ENCODE measurements around the gene LEKR1.
A peak's percentile ranks its signal among the peaks of the same experiment; 100 is the strongest.
"Not testable (repeated sequence)": the region's sequence is repeated elsewhere in the genome, so short reads cannot be mapped to it uniquely, and the experiment has no call there.

The LEKR1 gene

GRCh38 chr3:156795890-156796481 lies 30.2 kb upstream of the LEKR1 start:
- no peak for TF ChIP-seq POLR2A (IDR thresholded peaks at IDR 0.05; ENCODE audit: low read length)
- TF ChIP-seq GATA1 (IDR thresholded peaks at IDR 0.05; ENCODE audit: low read depth, low read length), result no peak
- DNase-seq, result no peak

- no peak for DNase-seq
- TF ChIP-seq POLR2A (IDR thresholded peaks at IDR 0.05; ENCODE audit: low read length) (no peak), GATA1 (IDR thresholded peaks at IDR 0.05; ENCODE audit: low read depth, low read length) (no peak)
Measured at GRCh38 chr3:156797368-156797767, 28.8 kb upstream of the LEKR1 start.

- not testable (repeated sequence) for DNase-seq
Measured at GRCh38 chr3:156800287-156800686, 25.9 kb upstream of the LEKR1 start.

- TF ChIP-seq POLR2A (IDR thresholded peaks at IDR 0.05; ENCODE audit: low read length) (no peak), GATA1 (IDR thresholded peaks at IDR 0.05; ENCODE audit: low read depth, low read length) (no peak)
- DNase-seq, result no peak
Measured at GRCh38 chr3:156801746-156802145, 24.4 kb upstream of the LEKR1 start.

- DNase-seq, result no peak
- TF ChIP-seq POLR2A (IDR thresholded peaks at IDR 0.05; ENCODE audit: low read length), result no peak
- no peak for TF ChIP-seq GATA1 (IDR thresholded peaks at IDR 0.05; ENCODE audit: low read depth, low read length)
Measured at GRCh38 chr3:156802821-156803606, 23.1 kb upstream of the LEKR1 start.

GRCh38 chr3:156803952-156804741 lies 22.0 kb upstream of the LEKR1 start:
- DNase-seq, result peak in 1 of 2 experiments; percentile 34
- TF ChIP-seq GATA1 (IDR thresholded peaks at IDR 0.05; ENCODE audit: low read depth, low read length) (no peak), POLR2A (IDR thresholded peaks at IDR 0.05; ENCODE audit: low read length) (no peak)

GRCh38 chr3:156806698-156807097 lies 19.5 kb upstream of the LEKR1 start:
- no peak for DNase-seq

GRCh38 chr3:156808025-156808424 lies 18.1 kb upstream of the LEKR1 start:
- DNase-seq, result no peak
- TF ChIP-seq GATA1 (IDR thresholded peaks at IDR 0.05; ENCODE audit: low read depth, low read length) (no peak), POLR2A (IDR thresholded peaks at IDR 0.05; ENCODE audit: low read length) (no peak)

More at GRCh38 chr3:156806698-156807097, 19.5 kb upstream of the LEKR1 start:
- TF ChIP-seq POLR2A (IDR thresholded peaks at IDR 0.05; ENCODE audit: low read length), result no peak
- no peak for TF ChIP-seq GATA1 (IDR thresholded peaks at IDR 0.05; ENCODE audit: low read depth, low read length)

- TF ChIP-seq POLR2A (IDR thresholded peaks at IDR 0.05; ENCODE audit: low read length) (no peak), GATA1 (IDR thresholded peaks at IDR 0.05; ENCODE audit: low read depth, low read length) (no peak)
- DNase-seq, result no peak
Measured at GRCh38 chr3:156811089-156811862, 14.9 kb upstream of the LEKR1 start.

- DNase-seq, result peak; percentile 28 to 48
- no peak for TF ChIP-seq GATA1 (IDR thresholded peaks at IDR 0.05; ENCODE audit: low read depth, low read length)
- no peak for TF ChIP-seq POLR2A (IDR thresholded peaks at IDR 0.05; ENCODE audit: low read length)
Measured at GRCh38 chr3:156812521-156813335, 13.4 kb upstream of the LEKR1 start.

GRCh38 chr3:156814295-156814694 lies 11.9 kb upstream of the LEKR1 start:
- TF ChIP-seq POLR2A (IDR thresholded peaks at IDR 0.05; ENCODE audit: low read length), result no peak
- no peak for TF ChIP-seq GATA1 (IDR thresholded peaks at IDR 0.05; ENCODE audit: low read depth, low read length)
- no peak for DNase-seq

GRCh38 chr3:156816091-156816793 lies 9.9 kb upstream of the LEKR1 start:
- TF ChIP-seq POLR2A (IDR thresholded peaks at IDR 0.05; ENCODE audit: low read length) (no peak), GATA1 (IDR thresholded peaks at IDR 0.05; ENCODE audit: low read depth, low read length) (no peak)
- DNase-seq, result peak; percentile 53 to 58

Data from erythroblast (primary cell).